ENCODE data around the gene OPN5. TPM values are rescaled to one million over a fixed set of nuclear protein-coding genes. Genes with fewer than 3 reads are reported as not detected.

OPN5 gene
- total RNA-seq, 1 donor from 2014 or later = not detected

DNA sequence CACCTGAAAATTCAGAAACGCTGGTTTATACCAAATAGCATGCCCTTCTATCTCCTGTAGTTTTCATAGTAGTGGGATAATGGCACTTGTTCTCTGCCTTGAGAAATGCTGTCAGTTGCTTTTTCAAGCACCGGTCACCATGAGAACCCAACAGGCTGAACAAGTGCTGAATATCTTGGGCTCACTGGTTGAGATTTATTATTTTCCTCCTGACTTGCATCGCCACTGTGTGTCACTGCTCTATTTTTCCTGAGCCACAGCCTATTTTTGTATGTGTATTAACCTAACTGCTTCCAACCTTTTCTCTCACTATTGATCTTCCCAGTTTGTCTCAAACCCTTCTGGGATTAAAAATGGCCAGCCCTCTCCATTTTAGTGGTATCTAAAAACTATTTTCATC, 71.9 kb downstream of the OPN5 start:
- DNase-seq (ENCODE audit: low read depth) = peak; percentile 15

DNA sequence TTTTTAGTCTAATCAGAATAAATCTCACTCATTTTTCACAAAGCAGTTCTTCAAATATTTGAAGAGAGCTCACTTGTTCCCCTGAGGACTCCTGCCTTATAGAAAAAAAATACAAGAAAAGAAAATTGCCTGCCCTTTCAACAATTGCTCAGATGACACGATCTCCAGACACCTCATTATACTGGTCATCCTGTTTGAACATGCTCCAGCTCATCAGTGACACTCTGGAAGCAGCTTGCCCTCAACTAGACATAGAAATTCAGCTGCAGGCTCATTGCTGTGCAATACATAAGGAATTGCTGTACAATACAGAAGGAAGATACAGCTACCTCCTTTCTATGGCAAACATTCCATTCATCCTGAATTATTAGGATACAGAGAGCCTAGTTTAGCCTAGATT, 73.1 kb downstream of the OPN5 start:
- DNase-seq (ENCODE audit: low read depth) = no peak

DNA sequence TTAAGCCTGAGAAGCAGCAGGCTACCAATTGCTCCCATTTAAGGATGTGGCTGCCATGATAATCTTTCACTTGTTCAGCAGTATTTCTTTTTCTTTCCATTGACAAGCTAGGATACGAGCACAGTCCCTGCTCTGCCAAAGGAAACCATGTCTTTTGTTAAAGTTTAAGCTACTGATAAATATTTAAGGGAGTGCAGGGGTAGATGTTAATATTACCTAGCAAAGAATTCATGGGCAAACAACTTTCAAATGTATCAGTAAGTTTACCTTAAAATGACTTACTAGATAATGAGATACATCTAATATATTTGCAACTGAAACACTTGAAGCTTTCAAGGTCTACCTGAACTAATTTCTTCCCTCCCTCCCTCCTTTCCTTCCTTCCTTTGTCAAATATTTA, 77.3 kb downstream of the OPN5 start:
- DNase-seq (ENCODE audit: low read depth) = no peak

DNA sequence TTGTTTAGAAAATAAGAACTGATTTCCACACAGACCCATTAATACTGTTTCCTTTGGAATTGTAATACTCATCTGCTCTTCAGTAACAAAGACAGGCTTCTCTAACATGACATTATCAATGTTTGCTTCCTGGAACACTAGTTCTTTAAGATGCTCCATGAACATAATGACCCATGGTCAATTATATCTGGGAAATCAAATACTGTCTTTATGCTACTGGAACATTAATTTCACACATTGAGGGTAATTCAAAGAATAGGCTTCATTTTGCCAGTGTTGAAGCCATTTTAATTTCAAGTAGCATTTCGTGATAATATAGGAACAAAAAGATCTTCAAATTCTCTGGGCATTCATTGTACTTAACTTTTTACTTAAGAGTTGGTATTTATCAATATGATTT, 80.9 kb downstream of the OPN5 start:
- DNase-seq (ENCODE audit: low read depth) = no peak

DNA sequence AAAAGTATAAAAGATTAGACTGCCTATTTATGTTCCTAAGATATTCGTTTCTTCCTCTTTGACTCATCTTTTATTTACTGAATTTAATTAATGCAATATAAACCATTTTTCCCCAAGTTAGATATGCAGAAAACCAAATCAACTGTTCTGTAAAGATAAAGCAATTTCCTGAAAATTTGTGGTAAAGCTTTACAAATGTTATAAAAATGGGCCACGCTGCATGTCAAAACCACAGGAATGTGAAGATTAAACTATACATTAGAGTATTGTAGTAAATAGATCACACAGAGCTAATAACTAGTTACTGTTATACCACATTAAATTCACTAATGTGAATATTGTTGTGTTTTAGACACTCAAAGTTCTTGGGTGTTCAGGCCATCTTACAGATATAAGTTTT, 83.4 kb downstream of the OPN5 start:
- DNase-seq (ENCODE audit: low read depth) = no peak

DNA sequence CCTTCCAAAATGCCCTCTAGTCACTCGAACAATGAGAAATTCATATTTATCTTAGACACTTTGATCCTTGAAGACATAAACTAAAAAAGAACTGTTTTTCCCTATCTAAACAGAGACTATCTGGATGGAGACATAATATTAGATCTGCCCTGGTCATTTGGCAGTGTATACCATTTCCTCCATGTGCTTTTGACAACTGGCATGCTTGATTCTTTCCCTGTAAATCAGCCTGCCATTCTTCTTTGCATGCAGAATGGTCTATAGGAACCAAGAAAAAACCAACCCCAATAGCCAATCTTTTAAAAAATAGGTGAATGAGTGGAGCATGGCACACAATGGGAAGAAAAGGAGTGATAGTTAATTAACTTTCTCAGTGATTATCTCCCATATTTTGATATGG, 93.8 kb downstream of the OPN5 start:
- DNase-seq (ENCODE audit: low read depth) = no peak

Other genes starting within 250 kb of the OPN5 start
- gene ADGRF4, start 83.5 kb upstream of the OPN5 start, total RNA-seq = not detected in 2 replicates

All from myocyte (in vitro differentiated cells).